NT2/D1 (cell line): Measurements from ENCODE around the gene RBBP5.

Source experiments
- SUZ12 ChIP-seq: IDR thresholded peaks from 2 replicates; pipeline ENCODE4 v1.6.1; 2011; ENCODE audit not compliant: insufficient read length, insufficient read depth; ENCODE audit errors: extremely low read depth
- ZNF274 ChIP-seq: IDR thresholded peaks from 2 replicates; pipeline ENCODE4 v1.6.1; 2011; ENCODE audit warnings: mild to moderate bottlenecking, low read depth, low read length

DNA sequence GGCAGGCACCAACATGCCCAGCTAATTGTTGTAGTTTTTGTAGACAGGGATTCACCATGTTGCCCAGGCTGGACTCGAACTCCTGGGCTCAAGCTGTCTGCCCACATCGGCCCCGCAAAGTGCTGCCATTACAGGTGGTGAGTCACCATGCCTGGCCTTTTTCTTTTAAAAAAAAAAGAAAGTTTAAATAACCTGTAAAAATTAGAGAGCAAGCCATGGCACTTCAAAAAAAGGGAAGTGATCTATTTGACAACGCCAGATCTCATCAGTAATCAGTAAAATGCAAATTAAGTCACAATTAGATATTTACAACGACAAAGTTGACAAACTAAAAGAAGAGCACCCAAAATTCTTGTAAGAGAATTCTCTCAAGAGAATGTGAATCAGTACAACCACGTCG is 2.9 kb upstream of the RBBP5 start:
- TF ChIP-seq SUZ12 (no peak), ZNF274 (no peak)
